Fibroblast of the conjunctiva (primary cell): Measurements from ENCODE around the gene FFAR3.

Experiments used
- DNase-seq: peaks from one replicate; pipeline ENCODE4 v3.0.0-alpha.2; 2010; ENCODE audit warnings: low read depth

FFAR3 gene

GRCh38 chr19:35357867-35358573 lies at the start of gene FFAR3:
Gene FFAR3 (plus strand): TSS chr19:35358460. CDS start chr19:35358891, 431 bp downstream.
- peak; percentile 18 for DNase-seq

- no peak for DNase-seq
Measured at GRCh38 chr19:35308910-35309309, 49.4 kb upstream of the FFAR3 start.

- no peak for DNase-seq
Measured at GRCh38 chr19:35309481-35310279, 48.6 kb upstream of the FFAR3 start.

GRCh38 chr19:35310331-35310730 lies 47.9 kb upstream of the FFAR3 start:
- no peak for DNase-seq

- no peak for DNase-seq
Measured at GRCh38 chr19:35310811-35311465, 47.3 kb upstream of the FFAR3 start.

GRCh38 chr19:35311901-35312665 lies 46.2 kb upstream of the FFAR3 start:
- DNase-seq = no peak

- no peak for DNase-seq
Measured at GRCh38 chr19:35313587-35313986, 44.7 kb upstream of the FFAR3 start.

- DNase-seq = no peak
Measured at GRCh38 chr19:35314031-35314430, 44.2 kb upstream of the FFAR3 start.

GRCh38 chr19:35314858-35315470 lies 43.3 kb upstream of the FFAR3 start:
- DNase-seq = no peak

- no peak for DNase-seq
Measured at GRCh38 chr19:35315883-35316282, 42.4 kb upstream of the FFAR3 start.

- no peak for DNase-seq
Measured at GRCh38 chr19:35316560-35316959, 41.7 kb upstream of the FFAR3 start.

- DNase-seq = no peak
Measured at GRCh38 chr19:35317464-35318043, 40.7 kb upstream of the FFAR3 start.

GRCh38 chr19:35318679-35319448 lies 39.4 kb upstream of the FFAR3 start:
- DNase-seq = peak; percentile 13

- DNase-seq = no peak
Measured at GRCh38 chr19:35320065-35320713, 38.1 kb upstream of the FFAR3 start.

GRCh38 chr19:35321291-35321690 lies 37.0 kb upstream of the FFAR3 start:
- DNase-seq = no peak

- no peak for DNase-seq
Measured at GRCh38 chr19:35322014-35322413, 36.2 kb upstream of the FFAR3 start.

- DNase-seq = no peak
Measured at GRCh38 chr19:35327642-35328041, 30.6 kb upstream of the FFAR3 start.

GRCh38 chr19:35328851-35329285 lies 29.4 kb upstream of the FFAR3 start, which contains the start of gene CD22:
Gene CD22 (plus strand): TSS chr19:35329187. CDS start chr19:35332041, 2,854 bp downstream.
- DNase-seq = no peak

GRCh38 chr19:35329323-35329722 lies 28.9 kb upstream of the FFAR3 start:
- DNase-seq = no peak

GRCh38 chr19:35330475-35330874 lies 27.8 kb upstream of the FFAR3 start:
- DNase-seq = no peak
